Gastroesophageal sphincter (tissue), 3 donors: Measurements from ENCODE around the gene RIPOR3.

Source experiments
- EP300 ChIP-seq: sonication (generic); formaldehyde crosslinking; IDR thresholded peaks from one replicate; pipeline ENCODE4 v1.6.1; 2017; ENCODE audit warnings: antibody characterized with exemption, mild to moderate bottlenecking
- POLR2A ChIP-seq, 2 donors: fragments of 450-650 bp; IDR thresholded peaks; one replicate each; pipeline ENCODE4 v1.6.1; 2017; ENCODE audit warnings: antibody characterized with exemption in 2 of 2, mild to moderate bottlenecking in 2 of 2, moderate library complexity in 1 of 2
- POLR2AphosphoS5 ChIP-seq: sonication (generic); formaldehyde crosslinking; IDR thresholded peaks from one replicate; pipeline ENCODE4 v1.6.1; 2017; ENCODE audit warnings: antibody characterized with exemption
- TF ChIP-seq, protein P1 (sequence below), 4 experiments: fragments of 200-600 bp in 2 of 4; fragments of 450-650 bp in 2 of 4; sonication (generic) in 1 of 4; IDR thresholded peaks; one replicate each; pipeline ENCODE4 v1.5.1; 2017 to 2019; ENCODE audit warnings: antibody characterized with exemption in 4 of 4, mild to moderate bottlenecking in 2 of 4, moderate library complexity in 2 of 4

DNA sequence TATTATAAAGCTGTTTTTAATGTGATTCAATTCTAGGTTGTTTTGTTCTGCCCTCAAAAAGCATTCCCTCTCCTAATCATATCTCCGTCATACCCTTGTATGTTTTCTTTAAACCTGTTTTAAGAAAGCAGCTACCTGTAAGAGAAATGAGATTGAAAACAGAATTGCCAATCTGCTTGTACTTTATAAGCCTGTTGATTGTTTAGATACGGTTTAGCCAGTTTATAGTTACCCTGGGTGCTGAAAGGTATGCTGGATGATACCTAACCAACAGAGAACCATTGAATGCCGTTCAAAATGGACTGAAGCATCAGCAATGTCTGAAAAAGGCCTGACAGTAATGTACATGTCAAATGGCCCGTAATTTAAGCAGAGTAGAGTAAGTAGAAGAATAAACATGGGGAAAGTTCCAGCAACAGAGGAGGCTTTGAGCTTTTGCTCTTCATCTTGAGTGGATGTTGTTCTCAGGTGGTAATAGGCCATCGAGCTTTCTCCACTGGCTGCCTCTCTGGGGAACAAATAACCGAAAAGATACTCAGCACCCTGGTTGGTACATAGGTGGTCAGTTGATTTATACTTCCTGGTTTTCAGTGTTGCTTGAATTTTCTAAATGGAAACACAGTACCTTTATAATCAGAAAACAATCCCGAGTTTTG is 153.7 kb downstream of the RIPOR3 start:
- TF ChIP-seq, protein P1, sequence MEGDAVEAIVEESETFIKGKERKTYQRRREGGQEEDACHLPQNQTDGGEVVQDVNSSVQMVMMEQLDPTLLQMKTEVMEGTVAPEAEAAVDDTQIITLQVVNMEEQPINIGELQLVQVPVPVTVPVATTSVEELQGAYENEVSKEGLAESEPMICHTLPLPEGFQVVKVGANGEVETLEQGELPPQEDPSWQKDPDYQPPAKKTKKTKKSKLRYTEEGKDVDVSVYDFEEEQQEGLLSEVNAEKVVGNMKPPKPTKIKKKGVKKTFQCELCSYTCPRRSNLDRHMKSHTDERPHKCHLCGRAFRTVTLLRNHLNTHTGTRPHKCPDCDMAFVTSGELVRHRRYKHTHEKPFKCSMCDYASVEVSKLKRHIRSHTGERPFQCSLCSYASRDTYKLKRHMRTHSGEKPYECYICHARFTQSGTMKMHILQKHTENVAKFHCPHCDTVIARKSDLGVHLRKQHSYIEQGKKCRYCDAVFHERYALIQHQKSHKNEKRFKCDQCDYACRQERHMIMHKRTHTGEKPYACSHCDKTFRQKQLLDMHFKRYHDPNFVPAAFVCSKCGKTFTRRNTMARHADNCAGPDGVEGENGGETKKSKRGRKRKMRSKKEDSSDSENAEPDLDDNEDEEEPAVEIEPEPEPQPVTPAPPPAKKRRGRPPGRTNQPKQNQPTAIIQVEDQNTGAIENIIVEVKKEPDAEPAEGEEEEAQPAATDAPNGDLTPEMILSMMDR (IDR thresholded peaks at IDR 0.05), result no peak
- TF ChIP-seq POLR2A (IDR thresholded peaks at IDR 0.05) (no peak), POLR2AphosphoS5 (no peak), EP300 (no peak)
